GM12873 (cell line): Measurements from ENCODE around the gene UBASH3A.

Experiments
- CTCF ChIP-seq: IDR thresholded peaks from 2 replicates; pipeline ENCODE4 v1.5.1; 2012; ENCODE audit warnings: low read depth, mild to moderate bottlenecking, moderate library complexity, low read length, control low read depth; ENCODE audit not compliant: insufficient read depth; ENCODE audit errors: missing control alignments

UBASH3A gene

GRCh38 chr21:42447182-42447581 is 43.5 kb downstream of the UBASH3A start:
- TF ChIP-seq CTCF = no peak

DNA sequence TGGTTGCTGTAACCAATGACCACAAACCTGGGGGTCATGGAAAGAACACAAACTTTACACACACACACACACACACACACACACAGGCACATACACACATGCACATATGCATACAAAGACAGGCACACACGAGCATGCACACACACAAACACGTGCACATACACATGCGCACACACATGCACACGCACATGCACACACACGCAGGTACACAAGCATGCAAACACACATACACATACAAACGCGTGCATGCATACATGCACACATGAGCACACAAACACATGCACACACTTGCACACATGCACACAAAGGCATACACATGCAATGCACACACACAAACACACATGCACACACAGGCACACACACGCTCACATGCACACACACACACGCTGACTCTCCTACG is 44.0 kb downstream of the UBASH3A start:
- TF ChIP-seq CTCF = no peak

DNA sequence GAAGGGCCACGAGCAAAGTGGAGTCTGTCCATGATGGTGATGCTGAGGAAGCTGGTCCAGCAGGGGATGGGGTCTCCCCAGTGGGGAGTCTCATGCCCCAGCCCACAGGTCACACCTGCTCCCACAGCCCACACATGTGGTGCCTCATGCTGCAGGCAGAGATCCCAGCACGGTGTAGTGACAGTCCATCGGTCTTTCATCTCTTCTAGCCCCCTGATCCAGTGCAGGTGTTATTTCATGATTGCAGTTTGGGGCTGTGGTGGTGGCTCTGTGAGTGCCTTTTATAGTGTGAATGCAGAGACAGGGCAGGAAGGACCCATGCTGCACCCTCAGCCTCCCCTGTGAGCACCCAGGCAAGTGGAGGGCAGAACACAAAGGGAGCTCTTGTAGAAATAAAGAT is 45.0 kb downstream of the UBASH3A start:
- TF ChIP-seq CTCF = no peak

DNA sequence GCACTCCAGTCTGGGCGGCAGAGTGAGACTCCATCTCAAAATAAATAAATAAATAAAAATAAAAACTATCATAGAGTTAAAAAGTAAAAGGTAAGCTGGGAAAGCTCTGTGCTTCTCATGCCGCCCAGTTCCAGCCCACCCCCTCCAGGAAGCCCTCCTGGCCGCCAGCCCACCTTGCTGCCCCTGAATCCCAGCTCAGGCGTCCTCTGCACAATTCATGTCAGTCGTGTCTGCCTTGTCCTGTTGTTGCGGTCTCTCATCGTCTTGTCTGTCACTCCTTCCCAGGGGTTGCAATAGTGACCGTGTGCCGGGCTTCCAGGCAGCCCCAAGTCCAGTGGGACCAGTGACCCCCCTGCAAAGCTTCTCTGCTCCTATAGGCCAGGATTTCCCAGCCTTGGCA is 48.2 kb downstream of the UBASH3A start:
- no peak for TF ChIP-seq CTCF

DNA sequence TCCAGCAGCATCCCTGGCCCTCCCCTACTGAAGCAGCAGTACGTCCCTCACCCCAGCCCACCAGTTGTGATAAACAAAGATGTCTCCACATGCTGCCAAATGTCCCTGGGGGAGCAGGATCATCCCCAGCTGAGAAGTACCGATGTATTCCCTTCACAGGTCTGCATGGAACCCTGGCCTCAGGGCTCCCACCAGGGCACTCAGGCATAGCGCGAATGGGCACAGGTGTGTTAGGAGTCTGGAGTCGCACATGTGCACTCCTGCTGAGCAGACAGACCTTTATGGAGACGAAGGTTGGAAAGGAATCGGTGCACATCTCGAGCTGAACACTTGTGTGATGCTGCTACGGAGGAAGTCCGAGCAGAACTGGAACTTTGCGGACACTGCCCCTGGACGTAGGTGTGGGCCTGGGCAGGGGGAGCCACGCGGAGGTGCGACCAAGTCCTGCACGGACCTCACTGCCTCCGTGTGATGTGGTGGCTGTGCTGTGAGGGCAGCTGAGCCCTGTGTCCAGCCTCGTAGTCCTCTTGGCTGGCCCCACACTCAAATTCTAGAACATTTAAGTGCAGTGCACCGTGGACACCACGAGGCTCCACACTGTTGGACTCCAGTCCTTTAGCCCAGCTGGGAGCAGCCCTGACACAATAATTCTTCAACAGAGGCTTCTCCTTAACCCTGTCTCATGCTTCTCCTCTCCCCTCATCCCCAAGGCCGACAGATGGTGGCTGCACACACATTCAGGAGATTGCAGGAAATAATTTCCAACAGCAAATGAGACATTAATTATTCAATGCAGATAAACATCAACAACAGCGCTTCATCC is 48.9 kb downstream of the UBASH3A start:
- no peak for TF ChIP-seq CTCF

GRCh38 chr21:42453224-42453985 is 49.7 kb downstream of the UBASH3A start:
- TF ChIP-seq CTCF = no peak

GRCh38 chr21:42453986-42454570 is 50.4 kb downstream of the UBASH3A start:
- TF ChIP-seq CTCF = no peak
